Measurements from ENCODE around the gene CLCNKB. TPM values are rescaled to one million over a fixed set of nuclear protein-coding genes. Genes with fewer than 3 reads are reported as not detected.

Gene CLCNKB
- total and polyA plus RNA-seq, 2 donors (not counting 3 experiments of a cell fraction or from before 2014, with no cell fraction given) = 0.18 TPM; not detected in 1

DNA sequence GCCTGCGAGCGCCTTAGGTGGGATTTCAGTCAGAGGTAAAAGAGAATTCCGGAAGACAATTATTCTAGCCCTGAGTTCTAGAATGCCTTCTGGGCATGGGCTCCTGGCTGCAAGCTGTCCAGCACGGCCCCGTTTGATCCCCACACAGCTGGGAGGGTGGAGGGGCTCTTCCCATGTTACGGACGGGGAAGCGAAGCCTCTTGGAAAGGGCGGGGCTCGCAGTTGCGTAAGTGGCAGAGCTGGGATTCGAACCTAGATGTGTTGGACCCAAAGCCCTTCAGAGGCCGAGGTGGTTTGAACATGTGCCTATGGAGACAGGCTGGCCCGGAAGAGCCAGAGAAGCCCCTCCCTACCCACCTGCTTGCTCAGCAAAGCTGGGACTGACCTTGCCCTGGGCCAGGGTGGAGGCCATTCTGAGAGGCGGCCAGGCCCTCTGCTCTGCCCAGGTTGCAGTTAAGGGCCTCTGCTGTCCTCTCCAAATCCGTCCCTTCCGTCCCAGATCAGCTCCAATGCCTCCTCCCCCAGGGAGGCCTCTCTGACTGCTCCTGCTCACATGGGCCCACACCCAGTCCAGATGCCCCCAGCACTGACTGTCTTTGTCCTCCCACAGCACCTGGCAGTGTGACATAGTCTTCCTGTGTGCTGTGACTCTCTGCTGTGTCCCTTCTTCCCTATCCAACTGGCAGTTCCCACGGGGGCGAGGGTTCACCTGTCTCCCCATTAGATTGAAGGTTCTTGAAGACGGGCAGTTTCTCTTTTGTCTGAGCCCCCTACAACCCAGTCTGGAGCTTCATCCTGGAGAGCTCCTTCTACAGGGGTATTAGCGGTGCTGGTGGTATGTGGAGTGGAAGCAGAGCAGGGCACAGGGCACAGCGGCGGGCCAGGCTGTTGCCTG, 24.6 kb upstream of the CLCNKB start:
- Histone ChIP-seq H3K4me1 (ENCODE audit: control insufficient read depth, extremely low read depth, insufficient read depth, low read length) (no peaks in the 10 kb centered on the region), H3K4me3 (replicated peaks in 1 of 3; ENCODE audit: insufficient read depth in 1 of 3, low read depth in 1 of 3, low read length in 3 of 3) (no peak overlapping the region), H4K20me1 (replicated peaks; ENCODE audit: control insufficient read depth, extremely low read depth, insufficient read depth, low read length) (no peaks in the 10 kb centered on the region), H3K9me1 (replicated peaks; ENCODE audit: control insufficient read depth, extremely low read depth, insufficient read depth, low read length) (no peaks in the 10 kb centered on the region), H3K9ac (replicated peaks; ENCODE audit: extremely low read depth, insufficient read depth, low read length) (no peak overlapping the region), H3K27me3 (ENCODE audit: control insufficient read depth in 2 of 2, insufficient read depth in 2 of 2, low read length in 2 of 2) (no peaks in the 10 kb centered on the region), H2AFZ (ENCODE audit: low read depth, low read length) (no peak overlapping the region), H3K36me3 (ENCODE audit: control insufficient read depth in 2 of 2, extremely low read depth in 1 of 2, insufficient read depth in 2 of 2, low read length in 2 of 2) (no peaks in the 10 kb centered on the region), H3K79me2 (ENCODE audit: control insufficient read depth, insufficient read depth, low read length) (no peaks in the 10 kb centered on the region), H3K9me3 (replicated peaks; ENCODE audit: control insufficient read depth, insufficient read depth, low read length) (no peaks in the 10 kb centered on the region), H3K4me2 (ENCODE audit: insufficient read depth, low read length) (no peak overlapping the region), H3K27ac (ENCODE audit: insufficient read depth, low read depth, low read length) (no peak overlapping the region)
- ChIA-PET CTCF (interaction anchor here (0.9 to 1.0 kb wide), 3 partner anchors 9 to 54 kb away, joined by 3 to 4 read pairs (median 3); partner anchors contain the start of gene FAM131C), POLR2A (no interaction called here)
- BruUV-seq (replicated peaks) = no TSS peak
- dilution Hi-C loops (cut with MboI; ENCODE audit: extremely low pct_ligation_motif_present, low sequenced_read_pairs) (no loop called here), intact Hi-C loops (cut with micrococcal nuclease) (no loop called here)
- TF ChIP-seq EZH2 (IDR thresholded peaks at IDR 0.05; ENCODE audit: borderline replicate concordance, low read depth, low read length, severe bottlenecking) = no peak
- TF ChIP-seq FOS (IDR thresholded peaks at IDR 0.05; ENCODE audit: borderline replicate concordance, insufficient read depth, low read length) = no peak
- no peak for DNase-seq (ENCODE audit: low read depth, low spot score)
- FAIRE-seq = no peak

DNA sequence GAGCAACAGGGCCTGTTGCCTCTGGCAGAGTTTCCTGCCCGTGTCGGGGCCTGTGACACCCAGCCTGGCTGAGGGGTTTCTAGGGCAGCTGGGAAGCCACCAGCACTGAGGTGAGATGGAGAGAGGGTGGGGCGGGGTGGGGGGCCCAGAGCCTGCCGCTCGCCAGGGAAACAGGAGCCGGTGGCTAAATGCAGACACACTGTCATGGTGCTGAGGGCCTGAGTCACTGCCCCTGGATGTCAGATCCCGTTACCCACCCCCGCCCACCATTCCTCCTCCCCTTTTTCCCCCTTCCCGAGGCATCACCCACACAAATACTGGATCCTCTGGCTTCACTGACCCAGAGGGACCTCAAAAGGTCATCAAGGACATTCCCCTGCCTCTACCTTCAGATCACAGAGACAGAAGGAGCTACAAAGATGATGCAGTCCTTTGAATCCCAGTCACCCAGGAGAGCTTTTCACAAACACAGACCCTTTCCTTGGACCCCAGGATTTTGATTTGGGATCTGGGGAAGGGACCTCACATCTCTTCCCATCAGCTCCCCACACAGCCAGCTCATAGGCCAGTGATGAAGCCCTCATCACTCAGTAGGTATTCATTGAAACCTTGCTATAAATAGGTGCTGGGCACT, 23.8 kb upstream of the CLCNKB start:
- Histone ChIP-seq H3K27ac (ENCODE audit: insufficient read depth, low read depth, low read length) (no peak overlapping the region), H3K9ac (replicated peaks; ENCODE audit: extremely low read depth, insufficient read depth, low read length) (no peak overlapping the region), H3K36me3 (ENCODE audit: control insufficient read depth in 2 of 2, extremely low read depth in 1 of 2, insufficient read depth in 2 of 2, low read length in 2 of 2) (no peaks in the 10 kb centered on the region), H3K27me3 (ENCODE audit: control insufficient read depth in 2 of 2, insufficient read depth in 2 of 2, low read length in 2 of 2) (no peaks in the 10 kb centered on the region), H3K9me1 (replicated peaks; ENCODE audit: control insufficient read depth, extremely low read depth, insufficient read depth, low read length) (no peaks in the 10 kb centered on the region), H3K4me3 (replicated peaks in 1 of 3; ENCODE audit: insufficient read depth in 1 of 3, low read depth in 1 of 3, low read length in 3 of 3) (no peak overlapping the region), H3K79me2 (ENCODE audit: control insufficient read depth, insufficient read depth, low read length) (no peaks in the 10 kb centered on the region), H4K20me1 (replicated peaks; ENCODE audit: control insufficient read depth, extremely low read depth, insufficient read depth, low read length) (no peaks in the 10 kb centered on the region), H3K9me3 (replicated peaks; ENCODE audit: control insufficient read depth, insufficient read depth, low read length) (no peaks in the 10 kb centered on the region), H2AFZ (ENCODE audit: low read depth, low read length) (no peak overlapping the region), H3K4me1 (ENCODE audit: control insufficient read depth, extremely low read depth, insufficient read depth, low read length) (no peaks in the 10 kb centered on the region), H3K4me2 (ENCODE audit: insufficient read depth, low read length) (no peak overlapping the region)
- ChIA-PET POLR2A (no interaction called here), CTCF (interaction anchor here (1.0 kb wide), 1 partner anchor 11 kb away, joined by 4 read pairs; no protein-coding TSS in a partner anchor)
- dilution Hi-C loops (cut with MboI; ENCODE audit: extremely low pct_ligation_motif_present, low sequenced_read_pairs) = no loop called here
- FAIRE-seq (no peak), DNase-seq (ENCODE audit: low read depth, low spot score) (no peak)
- no TSS peak for BruUV-seq (replicated peaks)
- TF ChIP-seq EZH2 (IDR thresholded peaks at IDR 0.05; ENCODE audit: borderline replicate concordance, low read depth, low read length, severe bottlenecking) = no peak
- no peak for TF ChIP-seq JUN (IDR thresholded peaks at IDR 0.05; ENCODE audit: borderline replicate concordance, insufficient read depth, insufficient read length, low read depth)
- TF ChIP-seq, protein P1, sequence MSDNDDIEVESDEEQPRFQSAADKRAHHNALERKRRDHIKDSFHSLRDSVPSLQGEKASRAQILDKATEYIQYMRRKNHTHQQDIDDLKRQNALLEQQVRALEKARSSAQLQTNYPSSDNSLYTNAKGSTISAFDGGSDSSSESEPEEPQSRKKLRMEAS (IDR thresholded peaks at IDR 0.05; ENCODE audit: insufficient read depth, insufficient read length) = no peak
- no peak for TF ChIP-seq FOS (IDR thresholded peaks at IDR 0.05; ENCODE audit: borderline replicate concordance, insufficient read depth, low read length)
- TF ChIP-seq MYC (IDR thresholded peaks at IDR 0.05; ENCODE audit: low read depth, low read length) = no peak
- no peak for TF ChIP-seq GATA2 (IDR thresholded peaks at IDR 0.05; ENCODE audit: insufficient read depth, insufficient read length, low read depth, low read length)
- TF ChIP-seq POLR2A (IDR thresholded peaks at IDR 0.05; ENCODE audit: low read depth, low read length) = no peak
- TF ChIP-seq, protein P2, sequence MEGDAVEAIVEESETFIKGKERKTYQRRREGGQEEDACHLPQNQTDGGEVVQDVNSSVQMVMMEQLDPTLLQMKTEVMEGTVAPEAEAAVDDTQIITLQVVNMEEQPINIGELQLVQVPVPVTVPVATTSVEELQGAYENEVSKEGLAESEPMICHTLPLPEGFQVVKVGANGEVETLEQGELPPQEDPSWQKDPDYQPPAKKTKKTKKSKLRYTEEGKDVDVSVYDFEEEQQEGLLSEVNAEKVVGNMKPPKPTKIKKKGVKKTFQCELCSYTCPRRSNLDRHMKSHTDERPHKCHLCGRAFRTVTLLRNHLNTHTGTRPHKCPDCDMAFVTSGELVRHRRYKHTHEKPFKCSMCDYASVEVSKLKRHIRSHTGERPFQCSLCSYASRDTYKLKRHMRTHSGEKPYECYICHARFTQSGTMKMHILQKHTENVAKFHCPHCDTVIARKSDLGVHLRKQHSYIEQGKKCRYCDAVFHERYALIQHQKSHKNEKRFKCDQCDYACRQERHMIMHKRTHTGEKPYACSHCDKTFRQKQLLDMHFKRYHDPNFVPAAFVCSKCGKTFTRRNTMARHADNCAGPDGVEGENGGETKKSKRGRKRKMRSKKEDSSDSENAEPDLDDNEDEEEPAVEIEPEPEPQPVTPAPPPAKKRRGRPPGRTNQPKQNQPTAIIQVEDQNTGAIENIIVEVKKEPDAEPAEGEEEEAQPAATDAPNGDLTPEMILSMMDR (IDR thresholded peaks at IDR 0.05; ENCODE audit: extremely low read depth in 1 of 2, insufficient read depth in 1 of 2, low read depth in 1 of 2, low read length in 2 of 2) = no peak
- no peak for TF ChIP-seq POLR2AphosphoS5 (IDR thresholded peaks at IDR 0.05; ENCODE audit: insufficient read depth, low read depth, low read length)
- intact Hi-C loops (cut with micrococcal nuclease) = no loop called here
